H9 (cell line): Measurements from ENCODE around the gene CATSPERB. TPM values are rescaled to one million over a fixed set of nuclear protein-coding genes. Genes with fewer than 3 reads are reported as not detected.

Experiments used
- DNase-seq: peaks from one replicate; pipeline ENCODE4 v3.0.0-alpha.2; 2017
- H2AFZ ChIP-seq: one replicate; pipeline ENCODE4 v1.6.1; 2013; ENCODE audit warnings: mild to moderate bottlenecking, low read length, control low read depth, moderate library complexity
- H2AK5ac ChIP-seq: 2 replicates; pipeline ENCODE4 v1.6.1; 2013; ENCODE audit warnings: low read length, control low read depth, mixed read lengths; ENCODE audit not compliant: insufficient read length
- H2BK120ac ChIP-seq: one replicate; pipeline ENCODE4 v1.6.1; 2013; ENCODE audit warnings: low read depth, mild to moderate bottlenecking, low read length, control low read depth, inconsistent platforms; ENCODE audit not compliant: poor library complexity, severe bottlenecking
- H2BK12ac ChIP-seq: 2 replicates; pipeline ENCODE4 v1.6.1; 2013; ENCODE audit warnings: low read length, control low read depth, mixed read lengths, low read depth; ENCODE audit not compliant: insufficient read length
- H2BK15ac ChIP-seq: 2 replicates; pipeline ENCODE4 v1.6.1; 2013; ENCODE audit warnings: low read depth, low read length, control low read depth
- H2BK20ac ChIP-seq: one replicate; pipeline ENCODE4 v1.6.1; 2013; ENCODE audit warnings: low read depth, mild to moderate bottlenecking, low read length, control low read depth, inconsistent platforms; ENCODE audit not compliant: poor library complexity, severe bottlenecking
- H2BK5ac ChIP-seq: 2 replicates; pipeline ENCODE4 v1.6.1; 2013; ENCODE audit warnings: low read length, control low read depth, mixed read lengths; ENCODE audit not compliant: insufficient read length
- H3K14ac ChIP-seq: 2 replicates; pipeline ENCODE4 v1.6.1; 2013; ENCODE audit warnings: low read length, control low read depth; ENCODE audit not compliant: insufficient read depth
- H3K18ac ChIP-seq: 2 replicates; pipeline ENCODE4 v1.6.1; 2013; ENCODE audit warnings: low read depth, mild to moderate bottlenecking, mixed read lengths, low read length, control low read depth; ENCODE audit not compliant: insufficient read length
- H3K23ac ChIP-seq: 2 replicates; pipeline ENCODE4 v1.6.1; 2013; ENCODE audit warnings: low read length, control low read depth, mixed read lengths, low read depth; ENCODE audit not compliant: insufficient read length
- H3K23me2 ChIP-seq: 2 replicates; pipeline ENCODE4 v1.6.1; 2013; ENCODE audit warnings: low read depth, mild to moderate bottlenecking, mixed read lengths, low read length, control low read depth; ENCODE audit not compliant: insufficient read length, poor library complexity, severe bottlenecking
- H3K27ac ChIP-seq: 2 replicates; pipeline ENCODE4 v1.5.1; 2013; ENCODE audit warnings: low read length, control low read depth, mixed read lengths, low read depth; ENCODE audit not compliant: insufficient read length
- H3K27me3 ChIP-seq: 2 replicates; pipeline ENCODE4 v1.6.1; 2013; ENCODE audit warnings: low read length, control low read depth, inconsistent platforms; ENCODE audit not compliant: insufficient read depth
- H3K4ac ChIP-seq: 2 replicates; pipeline ENCODE4 v1.6.1; 2013; ENCODE audit warnings: low read depth, mild to moderate bottlenecking, control low read depth, inconsistent platforms, low read length, moderate library complexity
- H3K4me1 ChIP-seq: 2 replicates; pipeline ENCODE4 v1.6.1; 2013; ENCODE audit warnings: low read length, control low read depth, inconsistent platforms; ENCODE audit not compliant: insufficient read depth
- H3K4me2 ChIP-seq: 2 replicates; pipeline ENCODE4 v1.6.1; 2013; ENCODE audit warnings: low read length, control low read depth, mixed read lengths; ENCODE audit not compliant: insufficient read length, insufficient read depth
- H3K56ac ChIP-seq: 2 replicates; pipeline ENCODE4 v1.6.1; 2013; ENCODE audit warnings: low read depth, mild to moderate bottlenecking, mixed read lengths, low read length, control low read depth; ENCODE audit not compliant: insufficient read length
- H3K79me1 ChIP-seq: 2 replicates; pipeline ENCODE4 v1.6.1; 2013; ENCODE audit warnings: low read depth, mild to moderate bottlenecking, moderate library complexity, low read length, control low read depth, inconsistent platforms; ENCODE audit not compliant: insufficient read depth, poor library complexity, severe bottlenecking
- H3K79me2 ChIP-seq: 2 replicates; pipeline ENCODE4 v1.6.1; 2013; ENCODE audit warnings: low read length, control low read depth, inconsistent platforms; ENCODE audit not compliant: insufficient read depth
- H3K9ac ChIP-seq: 2 replicates; pipeline ENCODE4 v1.6.1; 2013; ENCODE audit warnings: low read length, control low read depth, mixed read lengths; ENCODE audit not compliant: insufficient read length; ENCODE audit errors: extremely low read depth
- H3K9me3 ChIP-seq: one replicate; pipeline ENCODE4 v1.6.1; 2013; ENCODE audit warnings: low read depth, low read length, inconsistent platforms; ENCODE audit not compliant: control insufficient read depth
- H3T11ph ChIP-seq: one replicate; pipeline ENCODE4 v1.6.1; 2013; ENCODE audit warnings: mild to moderate bottlenecking, low read length, control low read depth, inconsistent platforms
- H4K20me1 ChIP-seq: one replicate; pipeline ENCODE4 v1.6.1; 2013; ENCODE audit not compliant: control insufficient read depth, insufficient read length, insufficient read depth
- H4K5ac ChIP-seq: 2 replicates; pipeline ENCODE4 v1.6.1; 2013; ENCODE audit warnings: low read depth, mild to moderate bottlenecking, mixed read lengths, low read length, control low read depth; ENCODE audit not compliant: insufficient read length
- H4K8ac ChIP-seq: replicated peaks from 2 replicates; pipeline ENCODE4 v1.6.1; 2013; ENCODE audit warnings: low read length, control low read depth, mixed read lengths, low read depth; ENCODE audit not compliant: insufficient read length
- H4K91ac ChIP-seq: 2 replicates; pipeline ENCODE4 v1.6.1; 2013; ENCODE audit warnings: low read depth, mild to moderate bottlenecking, moderate library complexity, mixed read lengths, low read length, control low read depth; ENCODE audit not compliant: insufficient read length
- H3K27ac Mint-ChIP-seq, 3 experiments: 2 replicates in 2 of 3; 3 replicates in 1 of 3; pipeline ENCODE4 v1.8.0; 2020 to 2021; ENCODE audit warnings: mixed read lengths in 3 of 3, mild to moderate bottlenecking in 1 of 3, moderate library complexity in 1 of 3
- H3K27me3 Mint-ChIP-seq: 2 replicates; pipeline ENCODE4 v1.8.0; 2021; ENCODE audit warnings: low read depth, mild to moderate bottlenecking, moderate library complexity, mixed read lengths
- H3K36me3 Mint-ChIP-seq, 3 experiments: 2 replicates in 2 of 3; 3 replicates in 1 of 3; pipeline ENCODE4 v1.8.0; 2020 to 2021; ENCODE audit warnings: low read depth in 3 of 3, mixed read lengths in 3 of 3; ENCODE audit not compliant: insufficient read depth in 1 of 3
- H3K4me1 Mint-ChIP-seq, 2 experiments: 2 replicates each; pipeline ENCODE4 v1.8.0; 2020; ENCODE audit warnings: mixed read lengths in 2 of 2
- H3K4me3 Mint-ChIP-seq, 2 experiments: 2 replicates in 1 of 2; 3 replicates in 1 of 2; pipeline ENCODE4 v1.8.0; 2020 to 2021; ENCODE audit warnings: mild to moderate bottlenecking in 2 of 2, mixed read lengths in 2 of 2, moderate library complexity in 1 of 2
- H3K9me3 Mint-ChIP-seq, 2 experiments: 2 replicates in 1 of 2; 3 replicates in 1 of 2; pipeline ENCODE4 v1.8.0; 2020; ENCODE audit warnings: mild to moderate bottlenecking in 2 of 2, mixed read lengths in 2 of 2, moderate library complexity in 1 of 2
- CTCF ChIP-seq: fragments of 200-600 bp; sonication (generic); conservative IDR thresholded peaks from 3 replicates; pipeline ENCODE4 v1.8.0; 2021; ENCODE audit warnings: antibody characterized with exemption, mild to moderate bottlenecking
- total RNA-seq: library from RNA; stranded (reverse); gene quantifications from 2 replicates; pipeline ENCODE4 v1.2.1, GENCODE V29; 2021

Gene CATSPERB
- total RNA-seq, 1 experiment from 2014 or later = 0.48 TPM

GRCh38 chr14:91545204-91545603 is 186.7 kb downstream of the CATSPERB start:
- Mint-ChIP-seq H3K36me3 (no peaks in the 10 kb centered on the region; a peak in 1 of 7 replicates), H3K4me3 (no peak overlapping the region), H3K4me1 (peaks cover 0 to 4% of the 10 kb centered on the region in 2 experiments; a peak in 1 of 4 replicates), H3K27ac (no peak overlapping the region), H3K9me3 (peaks cover 12 to 17% of the 10 kb centered on the region in 2 experiments), H3K27me3 (peaks cover 9% of the 10 kb centered on the region)
- H3K79me1 ChIP-seq = no peaks in the 10 kb centered on the region
- H3K23ac ChIP-seq = no peak overlapping the region
- H3K23me2 ChIP-seq = no peaks in the 10 kb centered on the region
- H2BK15ac ChIP-seq = no peak overlapping the region
- H3T11ph ChIP-seq = no peak overlapping the region
- no peak overlapping the region for H2AFZ ChIP-seq
- H4K5ac ChIP-seq = no peak overlapping the region
- no peak overlapping the region for H3K9ac ChIP-seq
- no peaks in the 10 kb centered on the region for H3K79me2 ChIP-seq
- H4K91ac ChIP-seq = no peak overlapping the region
- no peak overlapping the region for H3K56ac ChIP-seq
- H3K4me1 ChIP-seq = no peaks in the 10 kb centered on the region
- no peak overlapping the region for H2BK20ac ChIP-seq
- no peak overlapping the region for H2BK120ac ChIP-seq
- no peak overlapping the region for H3K4me2 ChIP-seq
- H3K18ac ChIP-seq = no peak overlapping the region
- no peaks in the 10 kb centered on the region for H3K27me3 ChIP-seq
- no peak for DNase-seq
- no peak overlapping the region for H3K14ac ChIP-seq
- no peak overlapping the region for H3K4ac ChIP-seq
- H2BK5ac ChIP-seq = no peak overlapping the region
- H4K20me1 ChIP-seq = no peaks in the 10 kb centered on the region
- no peak overlapping the region for H2AK5ac ChIP-seq
- no peak overlapping the region for H3K27ac ChIP-seq
- H2BK12ac ChIP-seq = no peak overlapping the region
- H4K8ac ChIP-seq = no peak overlapping the region
- no peaks in the 10 kb centered on the region for H3K9me3 ChIP-seq
- no peak for TF ChIP-seq CTCF
